Activated CD8-positive, alpha-beta memory T cell treated with anti-CD3 and anti-CD28 coated beads, Interleukin-2, amount 10 ng/mL, durations not matched to agents 7 days and 5 days (primary cell): ENCODE results near the gene PEX14. TPM values are rescaled to one million over a fixed set of nuclear protein-coding genes. Genes with fewer than 3 reads are reported as not detected.
"Not testable (repeated sequence)": the region's sequence is repeated elsewhere in the genome, so short reads cannot be mapped to it uniquely, and the experiment has no call there.

Source experiments
- ATAC-seq: fragments of 150-1000 bp; cut with Tn5 transposase; one replicate; pipeline ENCODE4 v1.10.0; 2021; ENCODE audit warnings: moderate library complexity
- CTCF ChIA-PET: fragments of 350-600 bp; sonication (Branson Sonifier 250); formaldehyde crosslinking; loops from one replicate; lab custom pipeline; 2021; ENCODE audit warnings: antibody characterized with exemption; lab: Charles Lee
- DNase-seq: peaks from one replicate; pipeline ENCODE4 v3.0.0-alpha.2; 2020
- H3K27ac Mint-ChIP-seq: one replicate; pipeline ENCODE4 v1.8.0; 2021; ENCODE audit warnings: mild to moderate bottlenecking, mixed read lengths
- H3K27me3 Mint-ChIP-seq: one replicate; pipeline ENCODE4 v1.8.0; 2021; ENCODE audit warnings: mixed read lengths
- H3K36me3 Mint-ChIP-seq: one replicate; pipeline ENCODE4 v1.8.0; 2021; ENCODE audit warnings: mild to moderate bottlenecking, mixed read lengths
- H3K4me1 Mint-ChIP-seq: one replicate; pipeline ENCODE4 v1.8.0; 2021; ENCODE audit warnings: mixed read lengths
- H3K4me3 Mint-ChIP-seq: one replicate; pipeline ENCODE4 v1.8.0; 2021; ENCODE audit warnings: mild to moderate bottlenecking, moderate library complexity, mixed read lengths
- H3K9me3 Mint-ChIP-seq: one replicate; pipeline ENCODE4 v1.8.0; 2022; ENCODE audit warnings: low read depth, mixed read lengths
- total RNA-seq, 2 experiments: library from RNA; stranded (reverse); gene quantifications; one replicate each; pipeline ENCODE4 v1.2.3, GENCODE V29; 2021

Gene PEX14
- total RNA-seq, 2 experiments from 2014 or later: 24.4 to 27.5 TPM

- no peaks in the 10 kb centered on the region for H3K27me3 Mint-ChIP-seq
- peaks cover 31% of the 10 kb centered on the region for H3K36me3 Mint-ChIP-seq
- H3K4me3 Mint-ChIP-seq: no peak overlapping the region
- H3K27ac Mint-ChIP-seq: peak overlapping the region; percentile 52
- no peaks in the 10 kb centered on the region for H3K9me3 Mint-ChIP-seq
- peaks cover 9% of the 10 kb centered on the region for H3K4me1 Mint-ChIP-seq
- DNase-seq (no peak), ATAC-seq (no peak)
- CTCF ChIA-PET: interaction anchor here (0.7 to 0.9 kb wide), 3 partner anchors 27 to 48 kb away, joined by 3 to 6 read pairs (median 5); no protein-coding TSS in a partner anchor
These were observed 16.9 kb upstream of the PEX14 start for GRCh38 chr1:10457875-10458274.

GRCh38 chr1:10459184-10459583 lies 15.6 kb upstream of the PEX14 start:
- Mint-ChIP-seq H3K27ac (no peak overlapping the region), H3K4me1 (peaks cover 9% of the 10 kb centered on the region), H3K27me3 (no peaks in the 10 kb centered on the region), H3K36me3 (peaks cover 39% of the 10 kb centered on the region), H3K9me3 (no peaks in the 10 kb centered on the region), H3K4me3 (no peak overlapping the region)
- DNase-seq (no peak), ATAC-seq (no peak)
- CTCF ChIA-PET: interaction anchor here (0.7 kb wide), 1 partner anchor 52 kb away, joined by 3 read pairs; no protein-coding TSS in a partner anchor

GRCh38 chr1:10467078-10467477 lies 7.7 kb upstream of the PEX14 start:
- H3K36me3 Mint-ChIP-seq: peaks cover 36% of the 10 kb centered on the region
- DNase-seq (no peak), ATAC-seq (no peak)
- H3K27me3 Mint-ChIP-seq: no peaks in the 10 kb centered on the region
- H3K9me3 Mint-ChIP-seq: no peaks in the 10 kb centered on the region
- CTCF ChIA-PET: interaction anchor here (1.2 to 1.5 kb wide), 3 partner anchors 11 to 125 kb away, joined by 3 to 6 read pairs (median 4); partner anchors contain the start of gene CENPS
- peaks cover 10% of the 10 kb centered on the region for H3K4me1 Mint-ChIP-seq
- H3K27ac Mint-ChIP-seq: no peak overlapping the region
- H3K4me3 Mint-ChIP-seq: no peak overlapping the region

- CTCF ChIA-PET: interaction anchor here (0.7 to 1.2 kb wide), 2 partner anchors 10 to 25 kb away, joined by 3 to 5 read pairs; no protein-coding TSS in a partner anchor
- no peak for ATAC-seq
- H3K27me3 Mint-ChIP-seq: no peaks in the 10 kb centered on the region
- no peak for DNase-seq
- no peaks in the 10 kb centered on the region for H3K9me3 Mint-ChIP-seq
- no peak overlapping the region for H3K27ac Mint-ChIP-seq
- H3K4me3 Mint-ChIP-seq: no peak overlapping the region
- peaks cover 28% of the 10 kb centered on the region for H3K4me1 Mint-ChIP-seq
- H3K36me3 Mint-ChIP-seq: peaks cover 19% of the 10 kb centered on the region
These were observed 4.7 kb upstream of the PEX14 start for GRCh38 chr1:10470043-10470442.

GRCh38 chr1:10471411-10472219 lies 3.1 kb upstream of the PEX14 start:
- H3K27me3 Mint-ChIP-seq: no peaks in the 10 kb centered on the region
- ATAC-seq: no peak
- CTCF ChIA-PET: interaction anchor here (1.8 to 1.9 kb wide), 2 partner anchors 23 to 41 kb away, joined by 12 to 15 read pairs; partner anchors contain the start of gene CENPS
- H3K9me3 Mint-ChIP-seq: no peaks in the 10 kb centered on the region
- H3K4me3 Mint-ChIP-seq: peak overlapping the region; percentile 97
- peak overlapping the region; percentile 92 for H3K27ac Mint-ChIP-seq
- H3K4me1 Mint-ChIP-seq: peaks cover 41% of the 10 kb centered on the region
- DNase-seq: no peak
- peaks cover 17% of the 10 kb centered on the region for H3K36me3 Mint-ChIP-seq

- DNase-seq (peak; percentile 97), ATAC-seq (peak; percentile 82)
- Mint-ChIP-seq H3K27ac (peak within 1 kb of the TSS; percentile 92), H3K4me3 (peak within 1 kb of the TSS; percentile 97), H3K9me3 (no peaks in the 10 kb centered on the region), H3K4me1 (peaks cover 45% of the 10 kb centered on the region), H3K36me3 (peaks cover 14% of the 10 kb centered on the region), H3K27me3 (no peaks in the 10 kb centered on the region)
- CTCF ChIA-PET: interaction anchor here (1.8 to 1.9 kb wide), 2 partner anchors 22 to 42 kb away, joined by 12 to 15 read pairs; partner anchors contain the start of gene CENPS
These were observed 2.3 kb upstream of the PEX14 start, which contains the start of gene DFFA for GRCh38 chr1:10472220-10473144. Gene DFFA (minus strand): TSS chr1:10472529. CDS start chr1:10472458, 71 bp downstream.

- H3K36me3 Mint-ChIP-seq: peaks cover 7% of the 10 kb centered on the region
- no peak for DNase-seq
- peak overlapping the region; percentile 92 for H3K27ac Mint-ChIP-seq
- H3K4me1 Mint-ChIP-seq: peaks cover 47% of the 10 kb centered on the region
- no peaks in the 10 kb centered on the region for H3K27me3 Mint-ChIP-seq
- ATAC-seq: no peak
- H3K4me3 Mint-ChIP-seq: peak overlapping the region; percentile 97
- no peaks in the 10 kb centered on the region for H3K9me3 Mint-ChIP-seq
- CTCF ChIA-PET: interaction anchor here (1.9 to 2.5 kb wide), 2 partner anchors 20 to 21 kb away, joined by 15 to 21 read pairs; no protein-coding TSS in a partner anchor
These were observed 1.5 kb upstream of the PEX14 start for GRCh38 chr1:10473145-10473765.

- H3K36me3 Mint-ChIP-seq, H3K27me3 Mint-ChIP-seq, ATAC-seq, H3K9me3 Mint-ChIP-seq, DNase-seq: not testable (repeated sequence)
- Mint-ChIP-seq H3K4me1 (peaks cover 47% of the 10 kb centered on the region), H3K27ac (peak overlapping the region; percentile 85), H3K4me3 (peak overlapping the region; percentile 87)
- CTCF ChIA-PET: interaction anchor here (1.0 to 2.5 kb wide), 2 partner anchors 19 to 43 kb away, joined by 3 to 21 read pairs; no protein-coding TSS in a partner anchor
These were observed 489 bp upstream of the PEX14 start for GRCh38 chr1:10474309-10474612.

GRCh38 chr1:10475510-10475909 lies 760 bp downstream of the PEX14 start:
- H3K4me1 Mint-ChIP-seq: peaks cover 50% of the 10 kb centered on the region
- no peak for DNase-seq
- peak overlapping the region; percentile 87 for H3K4me3 Mint-ChIP-seq
- peak overlapping the region; percentile 81 for H3K27ac Mint-ChIP-seq
- no peaks in the 10 kb centered on the region for H3K36me3 Mint-ChIP-seq
- CTCF ChIA-PET: interaction anchor here (0.8 to 2.5 kb wide), 4 partner anchors 18 to 266 kb away, joined by 3 to 21 read pairs (median 6); partner anchors contain the start of genes CENPS and KIF1B
- H3K27me3 Mint-ChIP-seq: no peaks in the 10 kb centered on the region
- H3K9me3 Mint-ChIP-seq: no peaks in the 10 kb centered on the region
- no peak for ATAC-seq

- no peaks in the 10 kb centered on the region for H3K36me3 Mint-ChIP-seq
- DNase-seq (no peak), ATAC-seq (no peak)
- CTCF ChIA-PET: no interaction called here
- no peak overlapping the region for H3K4me3 Mint-ChIP-seq
- no peak overlapping the region for H3K27ac Mint-ChIP-seq
- H3K9me3 Mint-ChIP-seq: no peaks in the 10 kb centered on the region
- no peaks in the 10 kb centered on the region for H3K27me3 Mint-ChIP-seq
- peaks cover 25% of the 10 kb centered on the region for H3K4me1 Mint-ChIP-seq
These were observed 4.5 kb downstream of the PEX14 start for GRCh38 chr1:10479296-10479695.

GRCh38 chr1:10480614-10481013 lies 5.9 kb downstream of the PEX14 start:
- no peak overlapping the region for H3K27ac Mint-ChIP-seq
- ATAC-seq (no peak), DNase-seq (no peak)
- no peak overlapping the region for H3K4me3 Mint-ChIP-seq
- H3K4me1 Mint-ChIP-seq: peaks cover 21% of the 10 kb centered on the region
- CTCF ChIA-PET: interaction anchor here (1.2 kb wide), 1 partner anchor 14 kb away, joined by 4 read pairs; no protein-coding TSS in a partner anchor
- H3K9me3 Mint-ChIP-seq: no peaks in the 10 kb centered on the region
- H3K36me3 Mint-ChIP-seq: peaks cover 3% of the 10 kb centered on the region
- no peaks in the 10 kb centered on the region for H3K27me3 Mint-ChIP-seq

- no peaks in the 10 kb centered on the region for H3K9me3 Mint-ChIP-seq
- CTCF ChIA-PET: interaction anchor here (2.8 kb wide), 1 partner anchor 10 kb away, joined by 29 read pairs; no protein-coding TSS in a partner anchor
- H3K4me1 Mint-ChIP-seq: peaks cover 6% of the 10 kb centered on the region
- no peak overlapping the region for H3K27ac Mint-ChIP-seq
- H3K27me3 Mint-ChIP-seq: no peaks in the 10 kb centered on the region
- peaks cover 9% of the 10 kb centered on the region for H3K36me3 Mint-ChIP-seq
- DNase-seq (no peak), ATAC-seq (no peak)
- no peak overlapping the region for H3K4me3 Mint-ChIP-seq
These were observed 9.8 kb downstream of the PEX14 start for GRCh38 chr1:10484521-10484920.
